ENCODE measurements around the gene CDKN2B-AS1. TPM values are rescaled to one million over a fixed set of nuclear protein-coding genes. Genes with fewer than 3 reads are reported as not detected.

CDKN2B-AS1 gene
- total RNA-seq, 4 donors from 2014 or later, result 0.72 to 0.93 TPM; not detected in 2

DNA sequence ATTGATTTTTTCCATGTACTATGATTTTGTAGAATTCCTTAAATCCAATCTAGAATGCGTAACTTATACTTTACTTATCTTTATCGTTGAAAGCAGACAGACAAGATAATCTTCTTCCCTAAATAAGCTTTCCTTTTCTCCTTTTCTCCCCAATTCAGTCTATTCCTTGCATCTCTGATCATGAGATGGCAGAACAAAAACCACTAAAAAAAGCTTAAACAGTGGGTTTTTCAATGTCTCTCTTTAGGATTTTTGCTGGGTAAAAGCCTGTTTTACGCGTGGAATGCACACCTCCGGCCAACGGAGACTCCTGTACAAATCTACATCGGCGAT is 13.8 kb downstream of the CDKN2B-AS1 start:
- ATAC-seq (ENCODE audit: low FRiP score) (no peak), DNase-seq (ENCODE audit: low spot score) (no peak)
- TF ChIP-seq, protein P1, sequence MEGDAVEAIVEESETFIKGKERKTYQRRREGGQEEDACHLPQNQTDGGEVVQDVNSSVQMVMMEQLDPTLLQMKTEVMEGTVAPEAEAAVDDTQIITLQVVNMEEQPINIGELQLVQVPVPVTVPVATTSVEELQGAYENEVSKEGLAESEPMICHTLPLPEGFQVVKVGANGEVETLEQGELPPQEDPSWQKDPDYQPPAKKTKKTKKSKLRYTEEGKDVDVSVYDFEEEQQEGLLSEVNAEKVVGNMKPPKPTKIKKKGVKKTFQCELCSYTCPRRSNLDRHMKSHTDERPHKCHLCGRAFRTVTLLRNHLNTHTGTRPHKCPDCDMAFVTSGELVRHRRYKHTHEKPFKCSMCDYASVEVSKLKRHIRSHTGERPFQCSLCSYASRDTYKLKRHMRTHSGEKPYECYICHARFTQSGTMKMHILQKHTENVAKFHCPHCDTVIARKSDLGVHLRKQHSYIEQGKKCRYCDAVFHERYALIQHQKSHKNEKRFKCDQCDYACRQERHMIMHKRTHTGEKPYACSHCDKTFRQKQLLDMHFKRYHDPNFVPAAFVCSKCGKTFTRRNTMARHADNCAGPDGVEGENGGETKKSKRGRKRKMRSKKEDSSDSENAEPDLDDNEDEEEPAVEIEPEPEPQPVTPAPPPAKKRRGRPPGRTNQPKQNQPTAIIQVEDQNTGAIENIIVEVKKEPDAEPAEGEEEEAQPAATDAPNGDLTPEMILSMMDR (IDR thresholded peaks at IDR 0.05), result peak in 1 of 3 donors; percentile 4

DNA sequence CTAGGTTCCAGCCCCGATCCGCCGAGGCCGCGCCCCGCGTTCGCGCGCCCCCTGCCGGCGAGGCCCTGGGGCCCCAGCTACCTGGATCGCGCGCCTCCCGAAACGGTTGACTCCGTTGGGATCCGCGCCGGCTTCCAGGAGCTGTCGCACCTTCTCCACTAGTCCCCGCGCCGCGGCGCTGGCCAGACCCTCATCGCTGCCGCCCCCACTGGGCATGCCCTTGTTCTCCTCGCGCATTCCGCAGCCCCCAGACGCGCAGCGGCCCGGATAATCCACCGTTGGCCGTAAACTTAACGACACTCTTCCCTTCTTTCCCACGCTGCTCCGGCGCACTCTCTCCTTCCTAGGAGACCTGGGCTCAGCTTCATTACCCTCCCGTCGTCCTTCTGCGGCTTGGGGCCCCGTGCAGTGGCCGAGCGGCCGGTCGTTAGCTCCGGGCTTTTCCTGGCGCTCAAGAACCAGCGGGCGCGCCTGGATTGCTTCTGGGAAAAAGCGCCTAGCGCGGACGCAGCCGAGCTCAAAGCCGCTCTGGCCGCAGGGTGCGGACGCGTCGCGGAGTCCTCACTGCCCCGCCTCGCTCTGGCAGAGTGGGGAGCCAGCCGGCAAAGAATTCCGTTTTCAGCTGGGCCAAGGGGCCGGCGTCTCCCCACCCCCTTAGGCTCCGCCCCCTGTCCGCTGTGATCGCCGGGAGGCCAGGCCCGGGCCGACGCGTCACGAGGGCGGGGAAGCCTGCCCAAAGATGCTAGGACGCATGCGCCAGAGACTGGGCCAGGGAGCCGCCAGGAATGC is 14.3 kb downstream of the CDKN2B-AS1 start, which contains the start of gene CDKN2B:
Gene CDKN2B, minus strand, starts transcription at position 589 of the 789 bp plus-strand sequence. Its CDS starts 352 bp downstream, at position 237.
- TF ChIP-seq, protein P1 (IDR thresholded peaks at IDR 0.05), result peak in 1 of 3 donors; percentile 86
- DNase-seq (ENCODE audit: low spot score), result peak; percentile 67
- ATAC-seq (ENCODE audit: low FRiP score), result peak; percentile 97

DNA sequence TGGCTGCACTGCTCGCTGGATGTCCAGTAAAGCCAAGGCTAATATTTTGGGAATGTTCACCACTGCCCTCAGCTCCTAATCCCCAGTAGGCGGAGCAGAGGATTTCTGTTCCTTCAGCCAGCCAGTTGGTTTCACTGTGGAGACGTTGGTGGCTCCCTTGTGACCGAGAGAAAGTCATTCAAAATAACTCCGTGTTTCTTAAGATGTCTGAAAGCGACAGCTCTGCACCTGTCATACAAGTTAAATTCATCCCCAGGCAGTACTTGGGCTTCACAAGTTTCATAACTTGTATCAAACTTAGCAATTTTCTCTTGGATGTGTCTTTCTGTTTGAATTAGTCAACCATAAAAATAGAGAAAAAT is 14.9 kb downstream of the CDKN2B-AS1 start:
- TF ChIP-seq, protein P1 (IDR thresholded peaks at IDR 0.05), result no peak
- ATAC-seq (ENCODE audit: low FRiP score), result no peak
- no peak for DNase-seq (ENCODE audit: low spot score)

DNA sequence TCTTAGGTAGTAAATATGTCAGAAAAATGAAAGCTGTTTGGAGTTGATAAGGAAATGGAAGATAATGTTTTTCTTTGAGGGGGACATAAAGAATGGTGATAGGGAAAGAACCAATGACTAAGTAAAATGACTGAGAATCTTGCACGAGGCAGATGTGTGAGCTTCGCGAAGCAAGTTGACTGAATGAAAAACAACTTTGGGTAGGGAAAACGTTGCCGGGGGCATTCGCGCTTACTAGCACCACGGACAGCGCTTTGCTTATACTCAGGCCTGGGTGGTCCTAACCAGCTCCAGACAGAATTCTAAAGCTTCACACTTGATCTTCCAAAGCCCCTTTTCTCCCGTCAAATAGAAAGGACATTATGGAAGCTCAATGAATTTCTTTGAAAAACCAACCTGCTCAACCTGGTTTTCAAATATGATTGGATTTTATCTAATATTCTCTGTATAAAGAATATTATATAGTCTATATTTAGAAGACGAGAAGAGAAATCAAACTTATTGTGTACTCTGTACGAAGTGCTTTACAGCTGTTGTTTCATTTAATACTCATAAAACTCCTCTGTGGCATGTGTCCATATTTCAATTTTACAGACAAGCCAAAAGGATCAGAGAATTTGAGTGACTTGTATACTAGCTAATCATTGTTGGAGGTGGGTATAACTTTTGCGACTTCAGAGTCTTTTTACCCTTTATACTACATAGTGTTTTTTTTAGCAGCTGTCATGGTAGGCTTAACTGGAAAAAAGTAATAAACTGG is 16.5 kb downstream of the CDKN2B-AS1 start:
- TF ChIP-seq, protein P1 (IDR thresholded peaks at IDR 0.05), result no peak
- no peak for DNase-seq (ENCODE audit: low spot score)

DNA sequence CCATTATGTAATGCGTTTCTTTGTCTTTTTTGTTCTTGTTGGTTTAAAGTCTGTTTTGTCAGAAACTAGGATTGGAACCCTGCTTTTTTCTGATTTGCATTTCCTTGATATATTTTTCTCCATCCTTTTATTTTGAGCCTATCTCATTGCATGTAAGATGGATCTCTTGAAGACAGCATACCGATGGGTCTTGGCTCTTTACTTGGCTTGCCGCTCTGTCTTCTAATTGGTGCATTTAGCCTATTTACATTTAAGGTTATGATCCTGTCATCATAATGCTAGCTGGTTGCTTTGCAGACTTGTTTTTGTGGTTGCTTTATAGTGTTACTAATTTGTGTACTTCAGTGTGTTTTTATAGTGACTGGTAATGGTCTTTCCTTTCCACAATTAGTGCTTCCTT is 27.8 kb downstream of the CDKN2B-AS1 start:
- DNase-seq (ENCODE audit: low spot score) (no peak), ATAC-seq (ENCODE audit: low FRiP score) (no peak)

More for the DNA sequence above, 16.5 kb downstream of the CDKN2B-AS1 start:
- no peak for ATAC-seq (ENCODE audit: low FRiP score)

DNA sequence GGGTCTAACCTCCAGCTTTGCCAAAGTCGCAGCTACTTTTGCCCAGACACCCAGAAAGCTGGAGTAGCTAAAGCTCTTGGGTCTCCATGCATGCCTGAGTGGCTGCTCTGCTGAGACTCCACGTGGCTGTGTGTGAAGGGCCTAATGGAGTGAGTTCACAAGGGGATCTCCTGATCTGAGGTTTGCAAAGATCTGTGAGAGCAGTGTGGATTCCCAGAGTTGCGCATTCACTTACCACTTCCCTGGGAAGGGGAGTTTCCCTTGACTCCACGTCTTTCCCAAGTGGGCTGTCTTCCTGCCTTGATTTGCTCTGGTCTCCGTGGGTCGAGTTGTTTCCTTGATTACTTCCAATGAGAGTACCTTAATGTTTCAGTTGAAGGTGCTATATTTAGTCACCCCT is 32.1 kb downstream of the CDKN2B-AS1 start:
- TF ChIP-seq, protein P1 (IDR thresholded peaks at IDR 0.05), result no peak
- DNase-seq (ENCODE audit: low spot score) (no peak), ATAC-seq (ENCODE audit: low FRiP score) (no peak)

More for the DNA sequence above, 27.8 kb downstream of the CDKN2B-AS1 start:
- TF ChIP-seq, protein P1 (IDR thresholded peaks at IDR 0.05), result no peak

Data from omental fat pad (tissue), 4 donors.